Fibroblast of mammary gland (primary cell): ENCODE results near the gene AK8.

Experiments
- DNase-seq: peaks from one replicate; pipeline ENCODE4 v3.0.0-alpha.2; 2010; ENCODE audit warnings: low read depth
- H3K4me3 ChIP-seq: 2 replicates; pipeline ENCODE4 v1.5.1; 2011; ENCODE audit warnings: low read depth, mild to moderate bottlenecking, low read length, moderate library complexity; ENCODE audit not compliant: control insufficient read depth
- CTCF ChIP-seq: conservative IDR thresholded peaks from 2 replicates; pipeline ENCODE4 v1.5.1; 2011; ENCODE audit warnings: low read depth, low read length, inconsistent platforms; ENCODE audit not compliant: control insufficient read depth, insufficient read depth

AK8 gene

GRCh38 chr9:132910376-132910775 is 32.3 kb upstream of the AK8 start:
- TF ChIP-seq CTCF, result no peak
- no peak overlapping the region for H3K4me3 ChIP-seq
- no peak for DNase-seq

GRCh38 chr9:132909311-132909710 is 31.2 kb upstream of the AK8 start:
- no peak for DNase-seq
- no peak for TF ChIP-seq CTCF
- no peak overlapping the region for H3K4me3 ChIP-seq

- no peak for DNase-seq
Observed at GRCh38 chr9:132908635-132909034, 30.6 kb upstream of the AK8 start.

GRCh38 chr9:132905726-132906125 is 27.6 kb upstream of the AK8 start:
- DNase-seq, result no peak
- no peak for TF ChIP-seq CTCF
- H3K4me3 ChIP-seq, result no peak overlapping the region

More at GRCh38 chr9:132908635-132909034, 30.6 kb upstream of the AK8 start:
- TF ChIP-seq CTCF, result no peak
- no peak overlapping the region for H3K4me3 ChIP-seq

GRCh38 chr9:132903574-132904492 is 25.7 kb upstream of the AK8 start:
- no peak for DNase-seq
- no peak for TF ChIP-seq CTCF

GRCh38 chr9:132901858-132902831 is 24.1 kb upstream of the AK8 start:
- H3K4me3 ChIP-seq, result no peak overlapping the region
- TF ChIP-seq CTCF, result peak; percentile 92
- peak; percentile 82 for DNase-seq

More at GRCh38 chr9:132903574-132904492, 25.7 kb upstream of the AK8 start:
- no peak overlapping the region for H3K4me3 ChIP-seq
